Osteoblast (primary cell): ENCODE measurements around the gene CLDN5. TPM values are rescaled to one million over a fixed set of nuclear protein-coding genes. Genes with fewer than 3 reads are reported as not detected.

ENCODE experiments used
- DNase-seq: peaks from one replicate; pipeline ENCODE4 v3.0.0; 2011; ENCODE audit warnings: low spot score, mixed read lengths; ENCODE audit not compliant: insufficient read length; ENCODE audit errors: missing footprints
- H2AFZ ChIP-seq: 2 replicates; pipeline ENCODE4 v1.6.0; 2011; ENCODE audit warnings: mild to moderate bottlenecking, low read length
- H3K27ac ChIP-seq: 2 replicates; pipeline ENCODE4 v1.5.1; 2011; ENCODE audit warnings: mild to moderate bottlenecking, low read depth, low read length, moderate library complexity
- H3K27me3 ChIP-seq: 2 replicates; pipeline ENCODE4 v1.6.0; 2012; ENCODE audit warnings: mild to moderate bottlenecking, control low read depth, inconsistent platforms, low read length, moderate library complexity; ENCODE audit not compliant: insufficient read depth
- H3K36me3 ChIP-seq: 2 replicates; pipeline ENCODE4 v1.5.1; 2011; ENCODE audit warnings: mild to moderate bottlenecking, low read length, control low read depth, moderate library complexity; ENCODE audit not compliant: insufficient read depth
- H3K4me1 ChIP-seq: 2 replicates; pipeline ENCODE4 v1.5.1; 2011; ENCODE audit warnings: mild to moderate bottlenecking, low read length, control low read depth, moderate library complexity; ENCODE audit not compliant: insufficient read depth
- H3K4me2 ChIP-seq: 2 replicates; pipeline ENCODE4 v1.6.0; 2011; ENCODE audit warnings: mild to moderate bottlenecking, low read length; ENCODE audit not compliant: insufficient read depth
- H3K4me3 ChIP-seq: fragments of 200-600 bp; sonication (generic); 3 replicates; pipeline ENCODE4 v1.5.1; 2012; ENCODE audit warnings: mild to moderate bottlenecking, low read length, inconsistent platforms; ENCODE audit not compliant: insufficient read depth
- H3K79me2 ChIP-seq: 2 replicates; pipeline ENCODE4 v1.6.0; 2012; ENCODE audit warnings: mild to moderate bottlenecking, low read length, control low read depth, inconsistent platforms; ENCODE audit not compliant: insufficient read depth
- H3K9me3 ChIP-seq: 2 replicates; pipeline ENCODE4 v1.5.1; 2011; ENCODE audit warnings: low read depth, low read length, control low read depth
- H4K20me1 ChIP-seq: 2 replicates; pipeline ENCODE4 v1.6.0; 2012; ENCODE audit warnings: mild to moderate bottlenecking, low read length, control low read depth; ENCODE audit not compliant: insufficient read depth
- total RNA-seq: library from RNA; depleted of rRNA; stranded (reverse); fragments of >200 nt; gene quantifications from 2 replicates; pipeline ENCODE4 v1.2.3, GENCODE V29; 2012
- TF ChIP-seq, protein P1 (sequence below): IDR thresholded peaks from 2 replicates; pipeline ENCODE4 v1.5.1; 2011; ENCODE audit warnings: mild to moderate bottlenecking, low read depth, low read length, moderate library complexity; ENCODE audit errors: extremely low read depth

CLDN5 gene
- total RNA-seq, 1 donor, result not detected

DNA sequence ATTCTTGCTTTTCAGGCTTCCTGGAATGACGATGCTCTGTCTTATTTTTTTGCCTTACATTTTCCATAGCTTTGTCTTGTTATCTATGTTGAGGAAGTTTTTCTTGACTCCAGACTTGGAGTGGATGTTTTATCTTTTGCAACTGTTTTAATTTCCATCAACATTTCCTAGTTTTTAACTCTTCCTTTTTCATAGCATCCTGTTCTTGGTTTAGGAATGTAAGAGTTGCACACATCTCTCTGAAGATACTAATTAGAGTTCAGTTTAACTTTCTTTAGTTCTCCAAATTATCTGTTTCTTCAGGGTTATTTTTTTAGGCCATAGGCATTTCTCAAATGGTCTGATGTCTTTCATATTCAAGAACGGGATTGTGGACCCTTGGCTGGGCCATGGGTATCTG is 10.4 kb downstream of the CLDN5 start:
- H3K9me3 ChIP-seq, result no peaks in the 10 kb centered on the region
- H4K20me1 ChIP-seq, result no peaks in the 10 kb centered on the region
- no peak overlapping the region for H3K4me2 ChIP-seq
- no peaks in the 10 kb centered on the region for H3K4me1 ChIP-seq
- DNase-seq, result no peak
- no peaks in the 10 kb centered on the region for H3K27me3 ChIP-seq
- TF ChIP-seq, protein P1, sequence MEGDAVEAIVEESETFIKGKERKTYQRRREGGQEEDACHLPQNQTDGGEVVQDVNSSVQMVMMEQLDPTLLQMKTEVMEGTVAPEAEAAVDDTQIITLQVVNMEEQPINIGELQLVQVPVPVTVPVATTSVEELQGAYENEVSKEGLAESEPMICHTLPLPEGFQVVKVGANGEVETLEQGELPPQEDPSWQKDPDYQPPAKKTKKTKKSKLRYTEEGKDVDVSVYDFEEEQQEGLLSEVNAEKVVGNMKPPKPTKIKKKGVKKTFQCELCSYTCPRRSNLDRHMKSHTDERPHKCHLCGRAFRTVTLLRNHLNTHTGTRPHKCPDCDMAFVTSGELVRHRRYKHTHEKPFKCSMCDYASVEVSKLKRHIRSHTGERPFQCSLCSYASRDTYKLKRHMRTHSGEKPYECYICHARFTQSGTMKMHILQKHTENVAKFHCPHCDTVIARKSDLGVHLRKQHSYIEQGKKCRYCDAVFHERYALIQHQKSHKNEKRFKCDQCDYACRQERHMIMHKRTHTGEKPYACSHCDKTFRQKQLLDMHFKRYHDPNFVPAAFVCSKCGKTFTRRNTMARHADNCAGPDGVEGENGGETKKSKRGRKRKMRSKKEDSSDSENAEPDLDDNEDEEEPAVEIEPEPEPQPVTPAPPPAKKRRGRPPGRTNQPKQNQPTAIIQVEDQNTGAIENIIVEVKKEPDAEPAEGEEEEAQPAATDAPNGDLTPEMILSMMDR, result no peak
- no peak overlapping the region for H3K4me3 ChIP-seq
- H3K27ac ChIP-seq, result no peak overlapping the region
- no peak overlapping the region for H2AFZ ChIP-seq
- no peaks in the 10 kb centered on the region for H3K36me3 ChIP-seq
- H3K79me2 ChIP-seq, result no peaks in the 10 kb centered on the region

DNA sequence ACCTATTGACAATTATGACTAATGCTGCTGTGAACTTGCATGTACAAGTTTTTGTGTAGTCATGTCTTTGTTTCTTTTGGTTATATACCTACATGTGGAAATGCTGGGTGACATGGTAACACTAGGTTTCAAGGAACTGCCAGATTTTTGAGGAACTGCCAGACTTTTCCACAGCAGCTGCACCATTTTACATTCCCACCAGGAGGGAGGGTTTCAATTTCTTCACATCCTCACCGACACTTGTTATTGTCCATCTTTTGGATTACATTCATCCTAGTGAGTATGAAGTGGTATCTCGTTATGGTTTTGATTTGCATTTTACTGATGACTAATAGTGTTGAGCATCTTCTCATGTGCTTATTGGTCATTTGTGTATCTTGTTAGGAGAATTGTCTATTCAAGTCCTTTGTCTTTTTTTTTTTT is 13.3 kb downstream of the CLDN5 start:
- no peak overlapping the region for H2AFZ ChIP-seq
- TF ChIP-seq, protein P1, result no peak
- DNase-seq, result no peak
- H3K79me2 ChIP-seq, result no peaks in the 10 kb centered on the region
- no peaks in the 10 kb centered on the region for H4K20me1 ChIP-seq
- H3K4me2 ChIP-seq, result no peak overlapping the region
- H3K9me3 ChIP-seq, result no peaks in the 10 kb centered on the region
- H3K4me3 ChIP-seq, result no peak overlapping the region
- H3K27ac ChIP-seq, result no peak overlapping the region
- no peaks in the 10 kb centered on the region for H3K4me1 ChIP-seq
- H3K27me3 ChIP-seq, result no peaks in the 10 kb centered on the region
- no peaks in the 10 kb centered on the region for H3K36me3 ChIP-seq

DNA sequence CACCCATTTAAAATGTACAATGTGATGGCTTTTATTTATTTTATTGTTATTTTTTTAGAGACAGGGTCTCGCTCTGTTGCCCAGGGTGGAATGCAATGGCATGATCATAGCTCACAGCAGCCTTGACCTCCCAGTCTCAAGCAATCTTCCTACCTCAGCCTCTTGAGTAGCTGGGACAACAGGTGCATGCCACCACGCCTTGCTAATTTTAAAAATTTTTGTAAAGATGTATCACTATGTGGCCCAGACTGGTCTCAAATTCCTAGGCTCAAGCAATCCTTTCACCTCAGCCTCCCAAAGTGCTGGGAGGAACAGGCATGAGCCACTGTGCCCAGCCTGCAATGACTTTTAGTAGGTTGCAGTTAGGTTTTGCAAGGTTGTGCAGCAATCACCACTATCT is 14.3 kb downstream of the CLDN5 start:
- Histone ChIP-seq H3K27ac (no peak overlapping the region), H3K4me1 (no peaks in the 10 kb centered on the region), H4K20me1 (no peaks in the 10 kb centered on the region), H2AFZ (no peak overlapping the region), H3K36me3 (no peaks in the 10 kb centered on the region), H3K4me3 (no peak overlapping the region), H3K27me3 (no peaks in the 10 kb centered on the region), H3K79me2 (no peaks in the 10 kb centered on the region), H3K9me3 (no peaks in the 10 kb centered on the region), H3K4me2 (no peak overlapping the region)
- DNase-seq, result no peak
- TF ChIP-seq, protein P1, result no peak

DNA sequence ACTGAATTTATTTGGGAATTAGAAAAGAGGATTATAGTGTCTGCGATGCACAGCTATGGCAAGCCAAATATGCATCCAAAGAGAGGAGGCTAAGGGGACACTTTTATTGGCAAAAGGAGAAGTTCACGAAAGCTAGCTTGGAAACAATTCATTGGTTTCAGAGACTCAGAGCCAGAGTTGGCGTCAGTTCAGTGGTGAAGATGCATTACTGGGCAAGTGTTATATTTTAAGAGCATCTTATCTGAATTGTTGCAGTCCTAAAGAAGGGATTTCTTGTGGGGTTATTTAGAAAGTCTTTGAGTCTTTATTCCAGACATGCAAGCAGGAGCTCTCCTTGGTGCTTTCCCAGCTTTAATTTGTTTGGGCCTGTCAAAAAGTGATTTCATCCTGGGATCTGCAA is 15.0 kb downstream of the CLDN5 start:
- Histone ChIP-seq H3K9me3 (no peaks in the 10 kb centered on the region), H4K20me1 (no peaks in the 10 kb centered on the region), H3K4me2 (no peak overlapping the region), H3K4me1 (no peaks in the 10 kb centered on the region), H3K27me3 (no peaks in the 10 kb centered on the region), H3K79me2 (no peaks in the 10 kb centered on the region), H3K4me3 (no peak overlapping the region), H3K36me3 (no peaks in the 10 kb centered on the region), H2AFZ (no peak overlapping the region), H3K27ac (no peak overlapping the region)
- TF ChIP-seq, protein P1, result no peak
- peak; percentile 27 for DNase-seq
